Measurements from ENCODE around the gene GOLGA3. TPM values are rescaled to one million over a fixed set of nuclear protein-coding genes. Genes with fewer than 3 reads are reported as not detected.

GOLGA3 gene
- total and polyA plus RNA-seq, 2 donors (not counting 1 experiment from before 2014, with no cell fraction given), result 32.7 to 66.0 TPM

DNA sequence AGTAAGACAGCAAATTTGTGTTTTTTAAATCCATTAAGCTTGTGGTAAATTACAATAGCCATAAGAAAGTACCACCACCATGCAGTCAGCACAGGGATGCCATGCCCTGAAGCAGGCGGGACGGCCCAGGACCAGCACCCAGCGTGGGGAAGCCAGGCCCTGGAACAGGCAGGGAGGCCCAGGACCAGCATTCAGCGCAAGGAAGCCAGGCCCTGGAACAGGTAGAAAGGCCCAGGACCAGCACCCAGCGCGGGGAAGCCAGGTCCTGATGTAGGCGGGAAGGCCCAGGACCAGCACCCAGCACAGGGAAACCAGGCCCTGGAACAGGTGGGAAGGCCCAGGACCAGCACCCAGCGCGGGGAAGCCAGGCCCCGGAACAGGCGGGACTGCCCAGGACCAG is 45.5 kb upstream of the GOLGA3 start:
- ChIA-PET CTCF (no interaction called here), POLR2A (no interaction called here)
- TF ChIP-seq EZH2 (IDR thresholded peaks at IDR 0.05; ENCODE audit: borderline replicate concordance, insufficient read depth, low read depth, low read length, poor library complexity, severe bottlenecking), result no peak
- TF ChIP-seq, protein P1, sequence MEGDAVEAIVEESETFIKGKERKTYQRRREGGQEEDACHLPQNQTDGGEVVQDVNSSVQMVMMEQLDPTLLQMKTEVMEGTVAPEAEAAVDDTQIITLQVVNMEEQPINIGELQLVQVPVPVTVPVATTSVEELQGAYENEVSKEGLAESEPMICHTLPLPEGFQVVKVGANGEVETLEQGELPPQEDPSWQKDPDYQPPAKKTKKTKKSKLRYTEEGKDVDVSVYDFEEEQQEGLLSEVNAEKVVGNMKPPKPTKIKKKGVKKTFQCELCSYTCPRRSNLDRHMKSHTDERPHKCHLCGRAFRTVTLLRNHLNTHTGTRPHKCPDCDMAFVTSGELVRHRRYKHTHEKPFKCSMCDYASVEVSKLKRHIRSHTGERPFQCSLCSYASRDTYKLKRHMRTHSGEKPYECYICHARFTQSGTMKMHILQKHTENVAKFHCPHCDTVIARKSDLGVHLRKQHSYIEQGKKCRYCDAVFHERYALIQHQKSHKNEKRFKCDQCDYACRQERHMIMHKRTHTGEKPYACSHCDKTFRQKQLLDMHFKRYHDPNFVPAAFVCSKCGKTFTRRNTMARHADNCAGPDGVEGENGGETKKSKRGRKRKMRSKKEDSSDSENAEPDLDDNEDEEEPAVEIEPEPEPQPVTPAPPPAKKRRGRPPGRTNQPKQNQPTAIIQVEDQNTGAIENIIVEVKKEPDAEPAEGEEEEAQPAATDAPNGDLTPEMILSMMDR (IDR thresholded peaks at IDR 0.05), result no peak
- Histone ChIP-seq H3K27me3 (replicated peaks in 1 of 4; ENCODE audit: control extremely low read depth in 1 of 4, control insufficient read depth in 3 of 4, insufficient read depth in 4 of 4, low read length in 3 of 4) (no peaks in the 10 kb centered on the region), H3K4me2 (replicated peaks; ENCODE audit: low read depth, low read length, poor library complexity, severe bottlenecking) (no peak overlapping the region), H3K9me3 (ENCODE audit: control extremely low read depth in 1 of 3, control insufficient read depth in 2 of 3, insufficient read depth in 1 of 3, low read length in 2 of 3) (no peaks in the 10 kb centered on the region), H4K20me1 (ENCODE audit: control insufficient read depth, insufficient read depth, low read length, poor library complexity, severe bottlenecking) (peaks cover 23% of the 10 kb centered on the region), H3K27ac (ENCODE audit: low read length in 2 of 2) (no peak overlapping the region), H3K4me3 (ENCODE audit: control extremely low read depth in 1 of 5, extremely low read depth in 1 of 5, insufficient read depth in 1 of 5, low read depth in 2 of 5, low read length in 4 of 5) (no peak overlapping the region), H3K4me1 (ENCODE audit: control insufficient read depth in 2 of 2, insufficient read depth in 2 of 2, low read length in 2 of 2) (no peaks in the 10 kb centered on the region), H3K9ac (ENCODE audit: low read length) (no peak overlapping the region), H3K79me2 (ENCODE audit: control insufficient read depth, insufficient read depth, low read length) (peaks cover 52% of the 10 kb centered on the region), H3K36me3 (replicated peaks in 1 of 2; ENCODE audit: control extremely low read depth in 1 of 2, control insufficient read depth in 1 of 2, extremely low read depth in 1 of 2, insufficient read depth in 2 of 2, low read length in 1 of 2) (peaks cover 9 to 67% of the 10 kb centered on the region in 2 experiments), H2AFZ (ENCODE audit: insufficient read depth, low read depth, low read length, poor library complexity, severe bottlenecking) (no peak overlapping the region)
- Mint-ChIP-seq H3K27ac (no peak overlapping the region), H3K4me3 (no peak overlapping the region), H3K9me3 (ENCODE audit: insufficient read depth) (no peaks in the 10 kb centered on the region), H3K4me1 (peaks cover 4% of the 10 kb centered on the region), H3K27me3 (no peaks in the 10 kb centered on the region)
- no peak for DNase-seq
- 100% methylated on average over 11 of the region's 11 CpGs for WGBS (ENCODE audit: insufficient coverage)
- ATAC-seq (ENCODE audit: low read depth), result no peak
- intact Hi-C loops (cut with micrococcal nuclease), result no loop called here

DNA sequence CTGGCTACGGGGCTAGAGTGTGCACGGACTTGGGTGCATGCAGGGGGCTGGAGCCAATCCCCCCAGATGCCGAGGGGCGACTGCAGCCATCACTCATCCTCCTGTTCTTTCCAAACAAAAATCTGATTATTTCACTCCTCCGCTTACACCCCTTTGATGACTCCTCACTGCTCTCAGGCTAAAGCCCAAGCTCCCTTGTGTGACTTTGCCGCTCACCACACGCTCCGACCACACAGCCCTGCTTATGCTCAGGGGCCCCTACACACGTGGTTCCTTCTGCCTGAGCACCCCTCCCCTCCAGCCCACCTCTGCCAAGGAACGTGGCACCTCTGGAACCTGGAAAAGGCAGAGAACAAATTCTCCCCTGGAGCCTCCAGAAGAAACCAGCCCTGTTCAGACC is 45.1 kb upstream of the GOLGA3 start:
- H3K27ac Mint-ChIP-seq, result no peak overlapping the region
- TF ChIP-seq, protein P1 (IDR thresholded peaks at IDR 0.05), result no peak
- TF ChIP-seq EZH2 (IDR thresholded peaks at IDR 0.05; ENCODE audit: borderline replicate concordance, insufficient read depth, low read depth, low read length, poor library complexity, severe bottlenecking), result no peak
- no peak overlapping the region for H3K9ac ChIP-seq (ENCODE audit: low read length)
- ChIA-PET CTCF (no interaction called here), POLR2A (no interaction called here)
- no peaks in the 10 kb centered on the region for H3K9me3 Mint-ChIP-seq (ENCODE audit: insufficient read depth)
- intact Hi-C loops (cut with micrococcal nuclease), result no loop called here
- WGBS (ENCODE audit: insufficient coverage), result 92% methylated on average over 10 of the region's 10 CpGs
- H3K4me3 ChIP-seq (ENCODE audit: control extremely low read depth in 1 of 5, extremely low read depth in 1 of 5, insufficient read depth in 1 of 5, low read depth in 2 of 5, low read length in 4 of 5), result no peak overlapping the region
- H3K9me3 ChIP-seq (ENCODE audit: control extremely low read depth in 1 of 3, control insufficient read depth in 2 of 3, insufficient read depth in 1 of 3, low read length in 2 of 3), result no peaks in the 10 kb centered on the region
- DNase-seq, result no peak
- ATAC-seq (ENCODE audit: low read depth), result no peak
- H3K4me3 Mint-ChIP-seq, result no peak overlapping the region
- no peaks in the 10 kb centered on the region for H3K4me1 ChIP-seq (ENCODE audit: control insufficient read depth in 2 of 2, insufficient read depth in 2 of 2, low read length in 2 of 2)
- H4K20me1 ChIP-seq (ENCODE audit: control insufficient read depth, insufficient read depth, low read length, poor library complexity, severe bottlenecking), result peaks cover 23% of the 10 kb centered on the region
- H3K27me3 ChIP-seq (replicated peaks in 1 of 4; ENCODE audit: control extremely low read depth in 1 of 4, control insufficient read depth in 3 of 4, insufficient read depth in 4 of 4, low read length in 3 of 4), result no peaks in the 10 kb centered on the region
- no peak overlapping the region for H3K4me2 ChIP-seq (replicated peaks; ENCODE audit: low read depth, low read length, poor library complexity, severe bottlenecking)
- H3K4me1 Mint-ChIP-seq, result peaks cover 4% of the 10 kb centered on the region
- peaks cover 9 to 68% of the 10 kb centered on the region in 2 experiments for H3K36me3 ChIP-seq (replicated peaks in 1 of 2; ENCODE audit: control extremely low read depth in 1 of 2, control insufficient read depth in 1 of 2, extremely low read depth in 1 of 2, insufficient read depth in 2 of 2, low read length in 1 of 2)
- H2AFZ ChIP-seq (ENCODE audit: insufficient read depth, low read depth, low read length, poor library complexity, severe bottlenecking), result no peak overlapping the region
- no peaks in the 10 kb centered on the region for H3K27me3 Mint-ChIP-seq
- peaks cover 47% of the 10 kb centered on the region for H3K79me2 ChIP-seq (ENCODE audit: control insufficient read depth, insufficient read depth, low read length)
- H3K27ac ChIP-seq (ENCODE audit: low read length in 2 of 2), result no peak overlapping the region

All from B cell (primary cell).